NCI-H82 treated with DMSO at 0.1 percent for 48 hours (cell line): Measurements from ENCODE around the gene BST1.

Experiments
- DNase-seq: peaks from one replicate; lab custom pipeline; 2025; ENCODE audit not compliant: unreplicated experiment; lab: John Stamatoyannopoulos, UW

BST1 gene

GRCh38 chr4:15702941-15703403, at the start of gene BST1:
Gene BST1 (plus strand): TSS chr4:15703065. CDS start chr4:15703145, 80 bp downstream.
- no peak for DNase-seq

GRCh38 chr4:15653420-15653819, 49.4 kb upstream of the BST1 start:
- DNase-seq = no peak

- no peak for DNase-seq
Measured at GRCh38 chr4:15653864-15654592, 48.8 kb upstream of the BST1 start.

- no peak for DNase-seq
Measured at GRCh38 chr4:15654593-15655222, 48.2 kb upstream of the BST1 start.

- no peak for DNase-seq
Measured at GRCh38 chr4:15655223-15656037, 47.4 kb upstream of the BST1 start, which contains the start of gene FBXL5. Gene FBXL5 (minus strand): TSS chr4:15655357. CDS start chr4:15655287, 70 bp downstream.

- DNase-seq = no peak
Measured at GRCh38 chr4:15656038-15656470, 46.8 kb upstream of the BST1 start.

GRCh38 chr4:15657366-15657765, 45.5 kb upstream of the BST1 start:
- no peak for DNase-seq

- no peak for DNase-seq
Measured at GRCh38 chr4:15658136-15658770, 44.6 kb upstream of the BST1 start.

GRCh38 chr4:15658781-15659180, 44.1 kb upstream of the BST1 start:
- DNase-seq = no peak

- no peak for DNase-seq
Measured at GRCh38 chr4:15659768-15660570, 42.9 kb upstream of the BST1 start.

GRCh38 chr4:15665753-15666365, 37.0 kb upstream of the BST1 start:
- no peak for DNase-seq

- no peak for DNase-seq
Measured at GRCh38 chr4:15667006-15667405, 35.9 kb upstream of the BST1 start.

GRCh38 chr4:15668566-15669435, 34.1 kb upstream of the BST1 start:
- DNase-seq = no peak

GRCh38 chr4:15670576-15670975, 32.3 kb upstream of the BST1 start:
- no peak for DNase-seq

GRCh38 chr4:15672101-15672500, 30.8 kb upstream of the BST1 start:
- DNase-seq = no peak

GRCh38 chr4:15673337-15673736, 29.5 kb upstream of the BST1 start:
- no peak for DNase-seq

- DNase-seq = no peak
Measured at GRCh38 chr4:15674046-15674445, 28.8 kb upstream of the BST1 start.

GRCh38 chr4:15674926-15675325, 27.9 kb upstream of the BST1 start:
- DNase-seq = no peak

GRCh38 chr4:15675356-15675755, 27.5 kb upstream of the BST1 start:
- no peak for DNase-seq
